ENCODE results near the gene PDLIM7.

PDLIM7 gene

DNA sequence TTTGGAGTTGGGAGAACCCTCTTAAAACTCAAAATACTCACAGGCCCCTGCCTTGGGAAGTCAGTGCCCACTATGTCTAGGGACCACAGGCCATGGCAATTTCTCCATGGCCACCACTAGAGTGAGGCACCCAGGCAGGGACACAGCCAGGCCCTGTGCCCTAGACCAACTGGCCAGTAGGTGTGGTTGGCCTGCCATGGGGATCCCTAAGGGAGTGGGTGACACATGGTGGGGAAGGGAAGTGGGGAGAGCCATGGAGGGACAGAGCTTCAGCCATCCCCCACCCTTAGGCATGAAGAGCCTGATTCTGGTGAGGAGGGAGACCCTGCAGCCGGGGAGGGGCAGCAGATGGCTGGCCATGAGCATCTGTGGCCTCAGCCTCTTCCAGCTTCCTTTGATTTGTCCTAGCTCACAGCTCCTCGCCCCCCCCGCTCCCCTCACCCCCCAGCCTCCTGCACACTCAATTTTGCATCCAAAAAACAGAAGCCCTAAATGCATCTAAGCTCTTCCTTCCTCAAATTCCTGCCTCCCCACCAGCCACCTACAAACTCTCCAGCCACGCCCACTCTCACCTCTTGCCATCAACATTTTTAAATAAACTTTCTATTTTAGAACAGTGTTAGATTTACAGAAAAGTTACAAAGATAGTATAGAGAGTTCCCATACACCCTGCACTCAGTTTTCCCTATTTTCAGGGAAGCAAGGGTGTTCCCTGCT is 22.4 kb downstream of the PDLIM7 start:
- TF ChIP-seq ZFX (IDR thresholded peaks at IDR 0.05; ENCODE audit: borderline replicate concordance), result no peak
- TF ChIP-seq, protein P1, sequence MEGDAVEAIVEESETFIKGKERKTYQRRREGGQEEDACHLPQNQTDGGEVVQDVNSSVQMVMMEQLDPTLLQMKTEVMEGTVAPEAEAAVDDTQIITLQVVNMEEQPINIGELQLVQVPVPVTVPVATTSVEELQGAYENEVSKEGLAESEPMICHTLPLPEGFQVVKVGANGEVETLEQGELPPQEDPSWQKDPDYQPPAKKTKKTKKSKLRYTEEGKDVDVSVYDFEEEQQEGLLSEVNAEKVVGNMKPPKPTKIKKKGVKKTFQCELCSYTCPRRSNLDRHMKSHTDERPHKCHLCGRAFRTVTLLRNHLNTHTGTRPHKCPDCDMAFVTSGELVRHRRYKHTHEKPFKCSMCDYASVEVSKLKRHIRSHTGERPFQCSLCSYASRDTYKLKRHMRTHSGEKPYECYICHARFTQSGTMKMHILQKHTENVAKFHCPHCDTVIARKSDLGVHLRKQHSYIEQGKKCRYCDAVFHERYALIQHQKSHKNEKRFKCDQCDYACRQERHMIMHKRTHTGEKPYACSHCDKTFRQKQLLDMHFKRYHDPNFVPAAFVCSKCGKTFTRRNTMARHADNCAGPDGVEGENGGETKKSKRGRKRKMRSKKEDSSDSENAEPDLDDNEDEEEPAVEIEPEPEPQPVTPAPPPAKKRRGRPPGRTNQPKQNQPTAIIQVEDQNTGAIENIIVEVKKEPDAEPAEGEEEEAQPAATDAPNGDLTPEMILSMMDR (IDR thresholded peaks at IDR 0.05), result no peak
- peak overlapping the region; percentile 20; the same call in 1 of the 2 replicates for H3K27ac ChIP-seq

DNA sequence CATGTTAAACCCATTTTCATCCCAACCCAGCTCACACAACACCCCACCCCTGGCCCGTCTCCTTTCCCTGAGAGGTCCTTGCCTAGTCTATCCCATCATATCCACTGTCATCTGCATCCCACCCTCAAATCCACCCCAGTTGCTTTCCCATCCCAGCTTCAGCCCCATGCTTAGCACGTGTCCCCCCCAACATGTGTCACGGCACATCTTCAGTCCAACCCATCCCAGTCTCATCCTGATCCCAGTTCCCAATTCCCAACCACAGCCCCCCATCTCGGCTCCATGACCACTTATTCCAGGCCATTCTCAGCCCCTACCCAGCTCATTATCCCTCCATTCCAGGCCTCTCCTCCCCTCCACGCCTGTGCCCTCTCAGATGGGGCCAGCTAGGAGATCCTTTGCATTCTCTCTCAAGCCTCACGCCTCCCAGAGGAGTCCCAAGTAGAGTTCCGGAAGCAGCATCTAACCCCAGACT is 23.4 kb downstream of the PDLIM7 start:
- TF ChIP-seq, protein P1 (IDR thresholded peaks at IDR 0.05), result no peak
- TF ChIP-seq ZFX (IDR thresholded peaks at IDR 0.05; ENCODE audit: borderline replicate concordance), result no peak

DNA sequence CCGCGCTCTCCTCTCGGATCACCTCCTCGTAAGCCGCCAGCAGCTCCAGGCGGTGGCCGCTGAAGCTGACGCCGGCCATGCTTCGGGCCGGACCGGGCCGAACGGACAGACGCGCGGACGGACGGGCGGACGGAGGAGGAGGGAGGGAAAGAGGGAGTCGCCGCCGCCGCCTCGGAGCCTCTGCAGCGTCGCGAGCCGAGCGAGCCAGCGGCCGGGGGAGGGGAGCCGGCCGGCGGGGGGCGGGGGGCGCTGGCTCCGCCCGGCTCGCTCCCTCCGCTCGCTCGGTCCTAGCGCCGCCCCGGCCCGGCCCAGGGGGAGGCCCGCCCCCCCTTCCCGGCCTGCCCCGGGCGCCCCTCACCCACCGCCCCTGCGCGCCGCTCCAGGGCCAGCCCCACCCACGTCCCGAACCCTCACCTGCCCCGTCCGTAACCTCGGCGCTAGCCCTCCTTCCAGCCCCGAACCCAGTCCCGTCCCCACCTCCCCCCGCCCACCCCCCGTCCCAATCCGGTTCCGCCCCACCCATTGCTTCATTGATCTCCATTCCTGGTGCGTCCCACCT is 23.9 kb downstream of the PDLIM7 start, which contains the start of gene DBN1:
Gene DBN1, minus strand, starts transcription at position 192 of the 559 bp plus-strand sequence. Its CDS starts 113 bp downstream, at position 79.
- TF ChIP-seq ZFX (IDR thresholded peaks at IDR 0.05; ENCODE audit: borderline replicate concordance), result no peak
- TF ChIP-seq, protein P1 (IDR thresholded peaks at IDR 0.05), result no peak
- peak within 1 kb of the TSS; percentile 64 for H3K27ac ChIP-seq

More for the DNA sequence above, 23.4 kb downstream of the PDLIM7 start:
- H3K27ac ChIP-seq, result peak overlapping the region; percentile 20; the same call in 1 of the 2 replicates

DNA sequence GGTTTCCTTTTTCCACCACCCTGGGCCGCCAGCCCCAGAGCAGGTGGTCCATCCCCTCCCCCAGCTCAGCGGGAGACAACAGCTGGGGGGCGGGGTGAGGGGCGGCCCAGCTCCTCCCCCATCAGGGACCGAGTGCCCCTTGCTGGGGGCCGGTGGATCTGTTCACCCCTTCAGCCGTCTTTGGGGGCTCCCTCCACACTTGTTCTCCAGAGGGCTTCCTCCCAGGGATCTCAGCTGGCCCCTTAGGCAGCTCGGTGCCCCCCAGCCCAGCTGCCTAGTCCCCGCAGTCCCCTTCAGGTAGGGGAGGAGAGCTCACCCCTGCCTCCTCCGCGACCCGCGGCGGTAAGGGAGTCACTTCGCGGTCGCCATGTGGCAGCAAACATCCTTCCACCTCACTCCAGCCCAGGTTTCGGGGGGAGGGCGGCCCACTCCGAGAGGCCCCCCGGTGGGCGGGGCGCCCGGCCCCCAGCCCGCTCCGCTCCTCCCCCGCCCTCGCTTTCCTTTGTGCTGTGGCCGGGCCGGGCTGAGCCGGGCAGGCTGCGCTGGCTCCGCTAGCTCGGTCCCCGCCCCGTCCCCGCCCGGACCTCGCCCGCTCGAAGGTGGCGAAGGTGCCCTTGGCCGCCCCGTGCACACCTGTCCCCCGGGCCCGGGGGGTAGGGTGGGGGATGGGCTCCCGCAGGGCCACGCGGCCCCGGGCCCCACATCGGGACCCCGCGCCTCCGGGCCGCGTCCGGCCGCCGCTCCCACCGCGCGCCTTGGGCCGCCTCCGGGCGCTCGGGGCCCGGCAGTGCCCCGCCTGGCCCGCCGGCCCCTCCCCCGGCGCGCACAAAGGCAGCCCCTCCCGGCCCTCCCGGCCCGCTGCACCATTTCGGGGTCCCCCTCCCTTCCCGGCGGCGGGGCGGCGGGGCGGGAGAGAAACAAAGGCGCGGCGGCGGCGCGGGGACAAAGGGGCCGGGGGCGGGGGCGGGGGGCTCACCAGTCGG is 24.7 kb downstream of the PDLIM7 start:
- H3K27ac ChIP-seq, result peak overlapping the region; percentile 64
- TF ChIP-seq, protein P1 (IDR thresholded peaks at IDR 0.05), result no peak
- TF ChIP-seq ZFX (IDR thresholded peaks at IDR 0.05; ENCODE audit: borderline replicate concordance), result no peak

DNA sequence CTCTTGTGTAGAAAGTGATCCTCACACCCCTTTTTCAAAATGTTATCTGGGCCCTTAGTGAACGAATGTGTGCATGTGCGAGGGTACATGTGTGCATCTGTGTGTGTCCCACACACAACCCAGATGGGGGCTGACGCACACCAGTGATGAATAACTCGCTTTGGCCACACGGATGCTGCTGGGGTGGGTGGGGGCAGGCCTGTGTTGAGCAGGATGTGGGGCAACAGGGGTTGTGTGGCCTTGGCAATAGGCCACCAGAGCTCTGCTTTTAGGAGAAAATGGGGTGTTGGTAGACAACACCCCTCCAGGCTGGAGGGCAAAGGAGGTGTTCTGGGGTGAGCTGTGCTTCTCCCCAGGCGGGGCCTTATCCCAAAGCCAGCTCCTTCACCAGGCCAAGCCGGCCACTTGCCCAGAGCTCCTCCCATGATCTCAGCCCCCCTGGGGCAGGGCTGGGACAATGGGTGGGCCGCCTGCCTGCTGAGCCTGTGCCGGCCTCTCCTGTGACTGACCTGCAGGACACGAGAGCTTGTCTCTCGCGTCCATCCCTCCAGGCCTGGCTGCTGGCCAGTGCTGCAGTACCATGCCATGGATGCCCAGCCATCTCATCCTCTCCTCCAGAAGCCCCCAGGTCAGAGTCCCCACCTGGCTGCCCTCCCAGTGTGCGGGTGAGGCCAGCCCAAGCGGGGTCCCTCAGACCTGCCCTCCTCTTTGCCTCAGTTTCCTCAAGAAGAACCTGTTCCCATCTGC is 25.6 kb downstream of the PDLIM7 start:
- TF ChIP-seq, protein P1 (IDR thresholded peaks at IDR 0.05), result no peak
- TF ChIP-seq ZFX (IDR thresholded peaks at IDR 0.05; ENCODE audit: borderline replicate concordance), result no peak
- H3K27ac ChIP-seq, result peak overlapping the region; percentile 64; the same call in 1 of the 2 replicates

DNA sequence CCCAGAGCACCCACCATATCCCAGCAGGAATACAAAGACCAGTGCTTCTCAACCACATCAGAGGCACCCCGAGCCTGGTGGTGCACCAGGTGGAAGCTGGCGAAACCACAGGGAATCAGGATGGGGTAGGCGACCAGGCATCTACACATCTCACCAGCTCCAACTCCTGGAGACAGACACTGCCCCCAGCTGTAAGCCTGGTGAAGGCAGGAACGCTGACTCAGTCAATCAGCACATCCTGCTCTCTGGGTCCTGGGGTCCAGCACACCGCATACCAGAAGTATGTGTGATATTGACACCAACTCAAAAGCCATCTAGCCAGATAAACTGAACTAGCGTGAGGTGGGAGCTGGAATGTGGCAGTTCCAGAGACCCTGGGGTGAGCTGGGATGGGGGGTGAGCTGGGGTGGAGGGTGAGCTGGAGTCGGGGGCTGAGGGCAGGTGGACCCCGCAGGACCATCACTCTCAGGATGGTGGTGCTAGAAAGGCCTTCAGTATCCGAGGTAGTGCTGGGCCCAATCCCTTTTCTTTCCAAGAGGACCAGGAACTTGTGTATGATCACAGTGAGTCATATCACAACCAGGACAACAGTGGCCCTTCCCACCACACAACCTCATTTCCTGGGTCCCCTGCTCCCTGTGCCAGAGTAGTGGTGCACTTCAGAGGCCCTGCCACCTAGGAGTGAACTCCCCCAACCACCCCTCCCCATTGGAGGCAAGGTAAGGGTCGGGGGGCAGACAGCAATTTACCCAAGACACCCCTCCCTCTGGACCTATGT is 26.5 kb downstream of the PDLIM7 start:
- no peak for TF ChIP-seq ZFX (IDR thresholded peaks at IDR 0.05; ENCODE audit: borderline replicate concordance)
- TF ChIP-seq, protein P1 (IDR thresholded peaks at IDR 0.05), result no peak
- H3K27ac ChIP-seq, result no peak overlapping the region
